WTC11 (cell line): ENCODE results near the gene RASL11B. TPM values are rescaled to one million over a fixed set of nuclear protein-coding genes. Genes with fewer than 3 reads are reported as not detected.

Source experiments
- ATAC-seq: fragments of 200-7000 bp; cut with Tn5 transposase; 2 replicates; pipeline ENCODE4 v1.10.0; 2021; ENCODE audit warnings: mild to moderate bottlenecking, moderate library complexity
- CTCF ChIA-PET: fragments of 300-600 bp; sonication (Branson Sonifier 250); formaldehyde crosslinking; loops from one replicate; lab custom pipeline; 2021; ENCODE audit warnings: antibody characterized with exemption; lab: Charles Lee
- POLR2A ChIA-PET: fragments of 350-600 bp; sonication (Branson Sonifier 250); formaldehyde crosslinking; loops from one replicate; lab custom pipeline; 2021; ENCODE audit warnings: antibody characterized with exemption; lab: Charles Lee
- DNase-seq: peaks from one replicate; pipeline ENCODE4 v3.0.0; 2021; ENCODE audit warnings: low spot score
- H3K27ac Mint-ChIP-seq: 2 replicates; pipeline ENCODE4 v1.8.0; 2021; ENCODE audit warnings: mixed read lengths
- H3K27me3 Mint-ChIP-seq: 2 replicates; pipeline ENCODE4 v1.8.0; 2021; ENCODE audit warnings: low read depth, mild to moderate bottlenecking, moderate library complexity, mixed read lengths
- H3K36me3 Mint-ChIP-seq: 2 replicates; pipeline ENCODE4 v1.8.0; 2021; ENCODE audit warnings: mixed read lengths
- H3K4me1 Mint-ChIP-seq: 2 replicates; pipeline ENCODE4 v1.8.0; 2022; ENCODE audit warnings: mixed read lengths
- H3K4me3 Mint-ChIP-seq: 2 replicates; pipeline ENCODE4 v1.8.0; 2021; ENCODE audit warnings: mild to moderate bottlenecking, moderate library complexity, mixed read lengths
- H3K9me3 Mint-ChIP-seq: 2 replicates; pipeline ENCODE4 v1.8.0; 2021; ENCODE audit warnings: mixed read lengths
- AFF4 ChIP-seq: sonication (generic); formaldehyde crosslinking; IDR thresholded peaks from 2 replicates; pipeline ENCODE4 v1.8.1; 2023; ENCODE audit warnings: mild to moderate bottlenecking, missing genetic modification reagents, borderline replicate concordance
- ATF1 ChIP-seq: sonication (generic); formaldehyde crosslinking; IDR thresholded peaks from 2 replicates; pipeline ENCODE4 v1.8.1; 2023; ENCODE audit warnings: mild to moderate bottlenecking, moderate library complexity, missing genetic modification reagents
- ELF4 ChIP-seq: sonication (generic); formaldehyde crosslinking; IDR thresholded peaks from 2 replicates; pipeline ENCODE4 v1.8.1; 2022; ENCODE audit warnings: low read depth, mild to moderate bottlenecking, moderate library complexity, missing genetic modification reagents
- ESRRA ChIP-seq: sonication (generic); formaldehyde crosslinking; IDR thresholded peaks from 2 replicates; pipeline ENCODE4 v1.8.1; 2022; ENCODE audit warnings: mild to moderate bottlenecking, missing genetic modification reagents, borderline replicate concordance
- ETV6 ChIP-seq: sonication (generic); formaldehyde crosslinking; IDR thresholded peaks from 2 replicates; pipeline ENCODE4 v1.8.1; 2022; ENCODE audit warnings: mild to moderate bottlenecking, missing genetic modification reagents
- FOXJ3 ChIP-seq: sonication (generic); formaldehyde crosslinking; IDR thresholded peaks from 2 replicates; pipeline ENCODE4 v1.9.0; 2021; ENCODE audit warnings: missing genetic modification reagents, mild to moderate bottlenecking, borderline replicate concordance
- FOXK1 ChIP-seq: sonication (generic); formaldehyde crosslinking; IDR thresholded peaks from 2 replicates; pipeline ENCODE4 v1.8.0; 2022; ENCODE audit warnings: mild to moderate bottlenecking, moderate library complexity, missing genetic modification reagents
- GTF2I ChIP-seq: fragments of 250-450 bp; sonication (Bioruptor Pico); conservative IDR thresholded peaks from 2 replicates; pipeline ENCODE4 v1.4.0; 2021; ENCODE audit warnings: mild to moderate bottlenecking
- IRF1 ChIP-seq: sonication (generic); formaldehyde crosslinking; IDR thresholded peaks from 2 replicates; pipeline ENCODE4 v1.8.0; 2023; ENCODE audit warnings: missing genetic modification reagents
- JAZF1 ChIP-seq: fragments of 250-450 bp; sonication (Bioruptor Pico); IDR thresholded peaks from 2 replicates; pipeline ENCODE4 v1.9.0; 2021; ENCODE audit warnings: moderate library complexity, mild to moderate bottlenecking, inconsistent platforms
- JUN ChIP-seq: sonication (generic); formaldehyde crosslinking; IDR thresholded peaks from 2 replicates; pipeline ENCODE4 v1.8.0; 2023; ENCODE audit warnings: mild to moderate bottlenecking, missing genetic modification reagents
- MXD4 ChIP-seq: fragments of 250-450 bp; sonication (Bioruptor Pico); IDR thresholded peaks from 2 replicates; pipeline ENCODE4 v1.8.0; 2021; ENCODE audit warnings: mild to moderate bottlenecking, moderate library complexity, borderline replicate concordance
- ZNF121 ChIP-seq: sonication (generic); formaldehyde crosslinking; IDR thresholded peaks from 2 replicates; pipeline ENCODE4 v1.8.0; 2023; ENCODE audit warnings: missing genetic modification reagents
- ZNF396 ChIP-seq: fragments of 250-450 bp; sonication (Bioruptor Pico); IDR thresholded peaks from 2 replicates; pipeline ENCODE4 v1.8.0; 2021; ENCODE audit warnings: mild to moderate bottlenecking, moderate library complexity, borderline replicate concordance
- ZNF671 ChIP-seq: fragments of 250-450 bp; sonication (Bioruptor Pico); IDR thresholded peaks from 2 replicates; pipeline ENCODE4 v1.8.0; 2021; ENCODE audit warnings: mild to moderate bottlenecking
- ZSCAN18 ChIP-seq: fragments of 250-450 bp; sonication (Bioruptor Pico); IDR thresholded peaks from 2 replicates; pipeline ENCODE4 v2.1.2; 2022; ENCODE audit warnings: mild to moderate bottlenecking, moderate library complexity
- total RNA-seq: library from RNA; stranded (reverse); gene quantifications from 3 replicates; pipeline ENCODE4 v1.2.3, GENCODE V29; 2021
- TF ChIP-seq, protein P1 (sequence below): sonication (generic); formaldehyde crosslinking; IDR thresholded peaks from 2 replicates; pipeline ENCODE4 v1.8.1; 2023; ENCODE audit warnings: mild to moderate bottlenecking, missing genetic modification reagents
- TF ChIP-seq, protein P2 (sequence below): sonication (generic); formaldehyde crosslinking; IDR thresholded peaks from 2 replicates; pipeline ENCODE4 v1.8.0; 2023; ENCODE audit warnings: missing genetic modification reagents, mild to moderate bottlenecking, borderline replicate concordance

The RASL11B gene
- total RNA-seq, 1 experiment from 2014 or later = 58.5 TPM

DNA sequence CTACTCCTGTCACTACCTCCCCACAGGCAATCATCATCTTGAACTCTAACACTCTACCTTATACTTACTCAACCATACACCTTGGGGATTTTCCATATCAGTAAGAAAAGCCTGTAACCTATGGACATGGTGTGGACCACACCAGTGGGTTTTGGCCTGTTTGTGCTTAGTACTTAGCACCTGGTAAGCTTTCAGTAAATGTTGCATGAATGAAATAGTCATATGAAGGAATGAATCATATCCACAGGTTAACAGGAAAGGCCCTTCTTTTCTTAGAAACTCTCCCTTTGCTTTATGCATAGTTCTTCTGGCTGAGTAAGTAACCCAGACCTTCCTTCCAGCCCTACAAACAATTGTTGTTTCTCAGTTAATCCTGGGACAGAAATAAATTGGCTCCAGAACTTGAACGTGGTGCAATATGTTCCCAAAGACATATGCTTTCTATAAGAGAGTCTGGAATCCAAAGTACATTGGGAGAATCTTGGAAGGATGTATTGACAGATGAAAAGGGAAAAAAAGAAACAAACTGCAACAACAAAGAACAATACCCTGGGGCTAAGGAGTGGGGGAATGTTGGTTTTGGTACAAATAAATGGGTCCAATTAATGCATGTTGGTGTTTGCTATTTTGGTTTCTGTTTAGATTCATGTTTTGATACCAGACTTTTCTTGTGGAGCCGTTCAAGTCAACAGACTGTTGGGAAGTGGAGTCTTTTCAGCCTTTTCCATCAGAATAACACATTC is 27.8 kb downstream of the RASL11B start:
- H3K9me3 Mint-ChIP-seq = peaks cover 25% of the 10 kb centered on the region

More for the DNA sequence above, 27.8 kb downstream of the RASL11B start:
- ChIA-PET CTCF (interaction anchor here (1.1 kb wide), 1 partner anchor 22 kb away, joined by 5 read pairs; no protein-coding TSS in a partner anchor), POLR2A (no interaction called here)
- DNase-seq (no peak), ATAC-seq (no peak)
- TF ChIP-seq IRF1 = no peak
- no peak for TF ChIP-seq MXD4 (CRISPR knock-in tag)
- no peak for TF ChIP-seq JUN (CRISPR knock-in tag)
- TF ChIP-seq, protein P1, sequence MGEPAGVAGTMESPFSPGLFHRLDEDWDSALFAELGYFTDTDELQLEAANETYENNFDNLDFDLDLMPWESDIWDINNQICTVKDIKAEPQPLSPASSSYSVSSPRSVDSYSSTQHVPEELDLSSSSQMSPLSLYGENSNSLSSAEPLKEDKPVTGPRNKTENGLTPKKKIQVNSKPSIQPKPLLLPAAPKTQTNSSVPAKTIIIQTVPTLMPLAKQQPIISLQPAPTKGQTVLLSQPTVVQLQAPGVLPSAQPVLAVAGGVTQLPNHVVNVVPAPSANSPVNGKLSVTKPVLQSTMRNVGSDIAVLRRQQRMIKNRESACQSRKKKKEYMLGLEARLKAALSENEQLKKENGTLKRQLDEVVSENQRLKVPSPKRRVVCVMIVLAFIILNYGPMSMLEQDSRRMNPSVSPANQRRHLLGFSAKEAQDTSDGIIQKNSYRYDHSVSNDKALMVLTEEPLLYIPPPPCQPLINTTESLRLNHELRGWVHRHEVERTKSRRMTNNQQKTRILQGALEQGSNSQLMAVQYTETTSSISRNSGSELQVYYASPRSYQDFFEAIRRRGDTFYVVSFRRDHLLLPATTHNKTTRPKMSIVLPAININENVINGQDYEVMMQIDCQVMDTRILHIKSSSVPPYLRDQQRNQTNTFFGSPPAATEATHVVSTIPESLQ = no peak
- TF ChIP-seq FOXJ3 (CRISPR knock-in tag) = no peak
- TF ChIP-seq ZNF671 = no peak
- TF ChIP-seq AFF4 (CRISPR knock-in tag) = no peak
- TF ChIP-seq, protein P2, sequence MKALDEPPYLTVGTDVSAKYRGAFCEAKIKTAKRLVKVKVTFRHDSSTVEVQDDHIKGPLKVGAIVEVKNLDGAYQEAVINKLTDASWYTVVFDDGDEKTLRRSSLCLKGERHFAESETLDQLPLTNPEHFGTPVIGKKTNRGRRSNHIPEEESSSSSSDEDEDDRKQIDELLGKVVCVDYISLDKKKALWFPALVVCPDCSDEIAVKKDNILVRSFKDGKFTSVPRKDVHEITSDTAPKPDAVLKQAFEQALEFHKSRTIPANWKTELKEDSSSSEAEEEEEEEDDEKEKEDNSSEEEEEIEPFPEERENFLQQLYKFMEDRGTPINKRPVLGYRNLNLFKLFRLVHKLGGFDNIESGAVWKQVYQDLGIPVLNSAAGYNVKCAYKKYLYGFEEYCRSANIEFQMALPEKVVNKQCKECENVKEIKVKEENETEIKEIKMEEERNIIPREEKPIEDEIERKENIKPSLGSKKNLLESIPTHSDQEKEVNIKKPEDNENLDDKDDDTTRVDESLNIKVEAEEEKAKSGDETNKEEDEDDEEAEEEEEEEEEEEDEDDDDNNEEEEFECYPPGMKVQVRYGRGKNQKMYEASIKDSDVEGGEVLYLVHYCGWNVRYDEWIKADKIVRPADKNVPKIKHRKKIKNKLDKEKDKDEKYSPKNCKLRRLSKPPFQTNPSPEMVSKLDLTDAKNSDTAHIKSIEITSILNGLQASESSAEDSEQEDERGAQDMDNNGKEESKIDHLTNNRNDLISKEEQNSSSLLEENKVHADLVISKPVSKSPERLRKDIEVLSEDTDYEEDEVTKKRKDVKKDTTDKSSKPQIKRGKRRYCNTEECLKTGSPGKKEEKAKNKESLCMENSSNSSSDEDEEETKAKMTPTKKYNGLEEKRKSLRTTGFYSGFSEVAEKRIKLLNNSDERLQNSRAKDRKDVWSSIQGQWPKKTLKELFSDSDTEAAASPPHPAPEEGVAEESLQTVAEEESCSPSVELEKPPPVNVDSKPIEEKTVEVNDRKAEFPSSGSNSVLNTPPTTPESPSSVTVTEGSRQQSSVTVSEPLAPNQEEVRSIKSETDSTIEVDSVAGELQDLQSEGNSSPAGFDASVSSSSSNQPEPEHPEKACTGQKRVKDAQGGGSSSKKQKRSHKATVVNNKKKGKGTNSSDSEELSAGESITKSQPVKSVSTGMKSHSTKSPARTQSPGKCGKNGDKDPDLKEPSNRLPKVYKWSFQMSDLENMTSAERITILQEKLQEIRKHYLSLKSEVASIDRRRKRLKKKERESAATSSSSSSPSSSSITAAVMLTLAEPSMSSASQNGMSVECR (CRISPR knock-in tag) = no peak
- no peak for TF ChIP-seq FOXK1
- no peak for TF ChIP-seq ETV6 (CRISPR knock-in tag)
- no peak for TF ChIP-seq ZNF121 (CRISPR knock-in tag)
- no peak for TF ChIP-seq JAZF1
- TF ChIP-seq ESRRA (CRISPR knock-in tag) = no peak
- no peak for TF ChIP-seq ZSCAN18 (CRISPR knock-in tag)
- TF ChIP-seq GTF2I (CRISPR knock-in tag) = no peak
- TF ChIP-seq ATF1 = no peak
- TF ChIP-seq ELF4 (CRISPR knock-in tag) = no peak
- no peak for TF ChIP-seq ZNF396 (CRISPR knock-in tag)
- Mint-ChIP-seq H3K36me3 (peaks cover 22% of the 10 kb centered on the region), H3K27me3 (no peaks in the 10 kb centered on the region), H3K4me3 (no peak overlapping the region), H3K27ac (no peak overlapping the region), H3K4me1 (peaks cover 21% of the 10 kb centered on the region)
